HCT116 (cell line): ENCODE results near the gene CTNND2. TPM values are rescaled to one million over a fixed set of nuclear protein-coding genes. Genes with fewer than 3 reads are reported as not detected.

Experiments used
- ATAC-seq: fragments of 200-7000 bp; cut with Tn5 transposase; 2 replicates; pipeline ENCODE4 v1.9.1; 2020; ENCODE audit warnings: mild to moderate bottlenecking, moderate library complexity
- BruUV-seq: library from RNA; stranded (reverse); fragments of 400-500 nt; replicated peaks from 2 replicates; lab custom pipeline; 2021; lab: Mats Ljungman, UMichigan
- CTCF ChIA-PET: fragments of 300-600 bp; sonication (Branson Sonifier 250); formaldehyde crosslinking; loops from one replicate; lab custom pipeline; 2021; ENCODE audit warnings: antibody characterized with exemption; lab: Charles Lee
- POLR2A ChIA-PET: fragments of 300-600, 350-600 bp; sonication (Branson Sonifier 250); formaldehyde crosslinking; loops from one replicate; lab custom pipeline; 2021; ENCODE audit warnings: antibody characterized with exemption; lab: Charles Lee
- RAD21 ChIA-PET, 2 experiments: fragments of 300-600 bp; sonication (Branson Sonifier 250); formaldehyde crosslinking; loops; one replicate each; lab custom pipeline; 2023; ENCODE audit warnings: low total read pairs in 2 of 2; ENCODE audit not compliant: uncharacterized antibody in 2 of 2, unreplicated experiment in 2 of 2, low non-redundant PET in 1 of 2; lab: Charles Lee
- DNase-seq: peaks from one replicate; pipeline ENCODE4 v3.0.0-alpha.2; 2010; ENCODE audit warnings: low read depth, low spot score
- H2AFZ ChIP-seq: fragments of 200-600 bp; shearing (Covaris generic), sonication (generic); 2 replicates; pipeline ENCODE4 v1.6.1; 2017; ENCODE audit warnings: low read depth, mixed run types, mixed read lengths, antibody characterized with exemption, low read length; ENCODE audit not compliant: poor library complexity, severe bottlenecking
- H3K27ac ChIP-seq: 2 replicates; pipeline ENCODE4 v1.5.1; 2012; ENCODE audit warnings: low read depth, low read length
- H3K27me3 ChIP-seq: fragments of 200-600 bp; sonication (generic); 2 replicates; pipeline ENCODE4 v1.6.1; 2016; ENCODE audit warnings: mixed run types, low read length, mixed read lengths; ENCODE audit not compliant: insufficient read depth
- H3K36me3 ChIP-seq, 2 experiments: fragments of 200-500 bp in 1 of 2; fragments of 200-600 bp in 1 of 2; sonication (Bioruptor generic) in 1 of 2; sonication (generic) in 1 of 2; 2 replicates each; pipeline versions ENCODE4 v1.5.1 to v1.6.1; 2014 to 2016; ENCODE audit warnings: low read length in 2 of 2, inconsistent platforms in 1 of 2, mixed read lengths in 1 of 2, mixed run types in 1 of 2; ENCODE audit not compliant: insufficient read depth in 2 of 2, control insufficient read depth in 1 of 2
- H3K4me1 ChIP-seq, 2 experiments: fragments of 200-600 bp in 1 of 2; sonication (generic) in 1 of 2; 2 replicates each; pipeline versions ENCODE4 v1.5.1 to v1.6.1; 2012 to 2017; ENCODE audit warnings: low read length in 2 of 2, inconsistent platforms in 1 of 2, mild to moderate bottlenecking in 1 of 2, mixed read lengths in 1 of 2, mixed run types in 1 of 2, moderate library complexity in 1 of 2; ENCODE audit not compliant: insufficient read depth in 2 of 2, control insufficient read depth in 1 of 2
- H3K4me2 ChIP-seq: fragments of 200-600 bp; sonication (generic); 2 replicates; pipeline ENCODE4 v1.6.1; 2017; ENCODE audit warnings: mixed run types, low read length, mixed read lengths
- H3K4me3 ChIP-seq, 2 experiments: fragments of 200-600 bp in 1 of 2; sonication (generic) in 1 of 2; replicated peaks in 1 of 2; 2 replicates each; pipeline ENCODE4 v1.5.1; 2011 to 2016; ENCODE audit warnings: low read length in 2 of 2, control low read depth in 1 of 2, low read depth in 1 of 2, mild to moderate bottlenecking in 1 of 2, mixed read lengths in 1 of 2, mixed run types in 1 of 2
- H3K79me2 ChIP-seq: fragments of 200-600 bp; sonication (generic); 2 replicates; pipeline ENCODE4 v1.6.1; 2017; ENCODE audit warnings: mild to moderate bottlenecking, mixed run types, low read length, moderate library complexity, mixed read lengths; ENCODE audit not compliant: insufficient read depth
- H3K9ac ChIP-seq: fragments of 200-600 bp; sonication (generic); 2 replicates; pipeline ENCODE4 v1.6.1; 2016; ENCODE audit warnings: low read length, mixed read lengths
- H3K9me2 ChIP-seq: fragments of 200-600 bp; sonication (generic), shearing (Covaris generic); 2 replicates; pipeline ENCODE4 v1.6.1; 2017; ENCODE audit warnings: mixed run types, mild to moderate bottlenecking, moderate library complexity; ENCODE audit not compliant: insufficient read depth
- H3K9me3 ChIP-seq, 2 experiments: fragments of 200-500 bp in 1 of 2; fragments of 200-600 bp in 1 of 2; sonication (Bioruptor generic) in 1 of 2; sonication (generic) in 1 of 2; 2 replicates each; pipeline ENCODE4 v1.6.1; 2014 to 2017; ENCODE audit warnings: low read length in 2 of 2, mixed read lengths in 2 of 2, inconsistent platforms in 1 of 2, low read depth in 1 of 2, mild to moderate bottlenecking in 1 of 2, mixed run types in 1 of 2, moderate library complexity in 1 of 2; ENCODE audit not compliant: control insufficient read depth in 1 of 2, insufficient read depth in 1 of 2
- H4K20me1 ChIP-seq: fragments of 200-600 bp; sonication (generic), shearing (Covaris generic); 2 replicates; pipeline ENCODE4 v1.6.1; 2017; ENCODE audit warnings: mixed run types, mild to moderate bottlenecking, moderate library complexity; ENCODE audit not compliant: insufficient read depth
- CBX3 ChIP-seq: IDR thresholded peaks from 2 replicates; pipeline ENCODE4 v1.6.1; 2012; ENCODE audit warnings: low read depth
- CEBPB ChIP-seq: IDR thresholded peaks from 2 replicates; pipeline ENCODE4 v1.6.1; 2012; ENCODE audit warnings: low read depth
- CTCF ChIP-seq, 3 experiments: fragments of 200-600 bp in 1 of 3; sonication (generic) in 1 of 3; IDR thresholded peaks in 2 of 3; conservative IDR thresholded peaks in 1 of 3; 2 replicates each; pipeline ENCODE4 v1.5.1; 2012 to 2017; ENCODE audit warnings: low read depth in 2 of 3, low read length in 2 of 3, antibody characterized with exemption in 1 of 3, borderline replicate concordance in 1 of 3, control low read depth in 1 of 3, mild to moderate bottlenecking in 1 of 3, mixed read lengths in 1 of 3, mixed run types in 1 of 3, moderate library complexity in 1 of 3; ENCODE audit not compliant: insufficient read depth in 1 of 3
- EGR1 ChIP-seq: IDR thresholded peaks from 2 replicates; pipeline ENCODE4 v1.6.1; 2012; ENCODE audit warnings: low read depth
- EZH2 ChIP-seq: fragments of 200-600 bp; sonication (generic); IDR thresholded peaks from 2 replicates; pipeline ENCODE4 v1.6.1; 2017; ENCODE audit warnings: antibody characterized with exemption, mixed run types
- EZH2phosphoT487 ChIP-seq: fragments of 200-600 bp; IDR thresholded peaks from 2 replicates; pipeline ENCODE4 v1.6.1; 2018; ENCODE audit warnings: antibody characterized with exemption, borderline replicate concordance
- FOSL1 ChIP-seq: IDR thresholded peaks from 2 replicates; pipeline ENCODE4 v1.6.1; 2012; ENCODE audit warnings: low read depth
- JUND ChIP-seq: IDR thresholded peaks from 2 replicates; pipeline ENCODE4 v1.6.1; 2012
- MAX ChIP-seq: IDR thresholded peaks from 2 replicates; pipeline ENCODE4 v1.6.1; 2012
- POLR2AphosphoS5 ChIP-seq: IDR thresholded peaks from 2 replicates; pipeline ENCODE4 v1.6.1; 2011; ENCODE audit warnings: mild to moderate bottlenecking, low read depth, low read length, moderate library complexity
- REST ChIP-seq: IDR thresholded peaks from 2 replicates; pipeline ENCODE4 v1.6.1; 2012; ENCODE audit warnings: low read depth
- SIN3A ChIP-seq: IDR thresholded peaks from 2 replicates; pipeline ENCODE4 v1.6.1; 2012; ENCODE audit warnings: low read depth
- SP1 ChIP-seq: IDR thresholded peaks from 2 replicates; pipeline ENCODE4 v1.6.1; 2012; ENCODE audit warnings: low read depth
- SRF ChIP-seq: IDR thresholded peaks from 2 replicates; pipeline ENCODE4 v1.6.1; 2012; ENCODE audit warnings: low read depth
- TCF7L2 ChIP-seq: IDR thresholded peaks from 2 replicates; pipeline ENCODE4 v1.7.0; 2011; ENCODE audit warnings: borderline replicate concordance, inconsistent platforms; ENCODE audit not compliant: insufficient read depth, insufficient read length; ENCODE audit errors: extremely low read depth
- ZBTB33 ChIP-seq: IDR thresholded peaks from 2 replicates; pipeline ENCODE4 v1.6.1; 2011; ENCODE audit warnings: mild to moderate bottlenecking, low read length, moderate library complexity; ENCODE audit not compliant: insufficient replicate concordance; ENCODE audit errors: extremely low read depth
- ZFX ChIP-seq: fragments of 450-650 bp; IDR thresholded peaks from 2 replicates; pipeline ENCODE4 v1.6.1; 2017
- ZNF274 ChIP-seq: fragments of 200-500 bp; sonication (Bioruptor generic); IDR thresholded peaks from 2 replicates; pipeline ENCODE4 v1.6.1; 2014; ENCODE audit warnings: mild to moderate bottlenecking, low read depth, low read length, inconsistent platforms
- intact Hi-C: fragments of 100-400 bp; cut with micrococcal nuclease; formaldehyde crosslinking; loops from 2 replicates; pipeline ENCODE4 v1.10.0; 2022
- total RNA-seq: library from RNA; stranded (reverse); gene quantifications from one replicate; pipeline ENCODE4 v1.2.1, GENCODE V29; 2021; ENCODE audit not compliant: unreplicated experiment

Gene CTNND2
- total RNA-seq, 1 experiment from 2014 or later = not detected

GRCh38 chr5:11791792-11792191, 112.5 kb downstream of the CTNND2 start:
- H3K27ac ChIP-seq = no peak overlapping the region
- H3K9me3 ChIP-seq = peaks cover 11 to 16% of the 10 kb centered on the region in 2 experiments; a peak in 2 of 4 replicates
- POLR2A ChIA-PET = no interaction called here
- no peak for ATAC-seq
- no peak overlapping the region for H3K9ac ChIP-seq
- no peak for DNase-seq
- no peak overlapping the region for H3K4me3 ChIP-seq
- no peaks in the 10 kb centered on the region for H3K79me2 ChIP-seq
- intact Hi-C loops = no loop called here
- H3K27me3 ChIP-seq = no peaks in the 10 kb centered on the region
- no peaks in the 10 kb centered on the region for H3K36me3 ChIP-seq
- H3K4me2 ChIP-seq = no peak overlapping the region
- H4K20me1 ChIP-seq = no peaks in the 10 kb centered on the region
- RAD21 ChIA-PET = no interaction called here
- BruUV-seq = no TSS peak
- no peaks in the 10 kb centered on the region for H3K4me1 ChIP-seq
- no peaks in the 10 kb centered on the region for H3K9me2 ChIP-seq
- no peak overlapping the region for H2AFZ ChIP-seq
- TF ChIP-seq EGR1 (no peak), EZH2 (no peak), MAX (no peak), SRF (no peak), POLR2AphosphoS5 (no peak), SIN3A (no peak), FOSL1 (no peak), CTCF (IDR thresholded peaks at IDR 0.05 in 2 of 3, conservative IDR thresholded peaks at IDR 0.05 in 1 of 3; ENCODE audit: borderline replicate concordance in 1 of 3, insufficient read depth in 1 of 3, low read depth in 2 of 3, low read length in 2 of 3) (no peak), SP1 (no peak), ZFX (no peak), TCF7L2 (no peak), EZH2phosphoT487 (no peak), REST (no peak), ZBTB33 (no peak), CEBPB (no peak), ZNF274 (no peak), CBX3 (no peak), JUND (no peak)
- CTCF ChIA-PET = no interaction called here
